Activated CD8-positive, alpha-beta T cell treated with anti-CD3 and anti-CD28 coated beads for 36 hours (primary cell): ENCODE data around the gene SCYGR6. TPM values are rescaled to one million over a fixed set of nuclear protein-coding genes. Genes with fewer than 3 reads are reported as not detected.

Experiments used
- ATAC-seq: fragments of 200-7000 bp; cut with Tn5 transposase; one replicate; pipeline ENCODE4 v1.10.0; 2021; ENCODE audit warnings: mild to moderate bottlenecking, moderate library complexity
- CTCF ChIA-PET: fragments of 350-600 bp; sonication (Branson Sonifier 250); formaldehyde crosslinking; loops from one replicate; lab custom pipeline; 2021; ENCODE audit warnings: antibody characterized with exemption; lab: Charles Lee
- POLR2A ChIA-PET: fragments of 350-600 bp; sonication (Branson Sonifier 250); formaldehyde crosslinking; loops from one replicate; lab custom pipeline; 2021; ENCODE audit warnings: antibody characterized with exemption; lab: Charles Lee
- DNase-seq: peaks from one replicate; pipeline ENCODE4 v3.0.0-alpha.2; 2020
- H3K27ac Mint-ChIP-seq: one replicate; pipeline ENCODE4 v1.8.0; 2021; ENCODE audit warnings: mild to moderate bottlenecking, mixed read lengths
- H3K27me3 Mint-ChIP-seq: one replicate; pipeline ENCODE4 v1.8.0; 2021; ENCODE audit warnings: mixed read lengths
- H3K36me3 Mint-ChIP-seq: one replicate; pipeline ENCODE4 v1.8.0; 2021; ENCODE audit warnings: low read depth, mixed read lengths
- H3K4me1 Mint-ChIP-seq: one replicate; pipeline ENCODE4 v1.8.0; 2021; ENCODE audit warnings: low read depth, mixed read lengths
- H3K4me3 Mint-ChIP-seq: one replicate; pipeline ENCODE4 v1.8.0; 2021; ENCODE audit warnings: mild to moderate bottlenecking, moderate library complexity, mixed read lengths
- H3K9me3 Mint-ChIP-seq: one replicate; pipeline ENCODE4 v1.8.0; 2021; ENCODE audit warnings: mixed read lengths
- intact Hi-C: fragments of 100-400 bp; cut with micrococcal nuclease; formaldehyde crosslinking; loops from one replicate; pipeline ENCODE4 v1.10.0; 2022
- total RNA-seq, 2 experiments: library from RNA; stranded (reverse); gene quantifications; one replicate each; pipeline ENCODE4 v1.2.3, GENCODE V29; 2021
- TF ChIP-seq, protein P1 (sequence below): fragments of 200-600 bp; IDR thresholded peaks from one replicate; pipeline ENCODE4 v1.8.0; 2022; ENCODE audit warnings: antibody characterized with exemption, mild to moderate bottlenecking

SCYGR6 gene
- total RNA-seq, 2 experiments from 2014 or later: not detected

GRCh38 chr2:227720680-227721079, 3.9 kb downstream of the SCYGR6 start:
- ChIA-PET POLR2A (no interaction called here), CTCF (interaction anchor here (1.1 to 1.7 kb wide), 2 partner anchors 45 to 169 kb away, joined by 3 to 5 read pairs; no protein-coding TSS in a partner anchor)
- peaks cover 11% of the 10 kb centered on the region for H3K27me3 Mint-ChIP-seq
- no peaks in the 10 kb centered on the region for H3K9me3 Mint-ChIP-seq
- H3K36me3 Mint-ChIP-seq: no peaks in the 10 kb centered on the region
- ATAC-seq (no peak), DNase-seq (no peak)
- intact Hi-C loops: no loop called here
- H3K4me1 Mint-ChIP-seq: no peaks in the 10 kb centered on the region
- no peak overlapping the region for H3K4me3 Mint-ChIP-seq
- no peak overlapping the region for H3K27ac Mint-ChIP-seq
- TF ChIP-seq, protein P1, sequence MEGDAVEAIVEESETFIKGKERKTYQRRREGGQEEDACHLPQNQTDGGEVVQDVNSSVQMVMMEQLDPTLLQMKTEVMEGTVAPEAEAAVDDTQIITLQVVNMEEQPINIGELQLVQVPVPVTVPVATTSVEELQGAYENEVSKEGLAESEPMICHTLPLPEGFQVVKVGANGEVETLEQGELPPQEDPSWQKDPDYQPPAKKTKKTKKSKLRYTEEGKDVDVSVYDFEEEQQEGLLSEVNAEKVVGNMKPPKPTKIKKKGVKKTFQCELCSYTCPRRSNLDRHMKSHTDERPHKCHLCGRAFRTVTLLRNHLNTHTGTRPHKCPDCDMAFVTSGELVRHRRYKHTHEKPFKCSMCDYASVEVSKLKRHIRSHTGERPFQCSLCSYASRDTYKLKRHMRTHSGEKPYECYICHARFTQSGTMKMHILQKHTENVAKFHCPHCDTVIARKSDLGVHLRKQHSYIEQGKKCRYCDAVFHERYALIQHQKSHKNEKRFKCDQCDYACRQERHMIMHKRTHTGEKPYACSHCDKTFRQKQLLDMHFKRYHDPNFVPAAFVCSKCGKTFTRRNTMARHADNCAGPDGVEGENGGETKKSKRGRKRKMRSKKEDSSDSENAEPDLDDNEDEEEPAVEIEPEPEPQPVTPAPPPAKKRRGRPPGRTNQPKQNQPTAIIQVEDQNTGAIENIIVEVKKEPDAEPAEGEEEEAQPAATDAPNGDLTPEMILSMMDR: no peak

DNA sequence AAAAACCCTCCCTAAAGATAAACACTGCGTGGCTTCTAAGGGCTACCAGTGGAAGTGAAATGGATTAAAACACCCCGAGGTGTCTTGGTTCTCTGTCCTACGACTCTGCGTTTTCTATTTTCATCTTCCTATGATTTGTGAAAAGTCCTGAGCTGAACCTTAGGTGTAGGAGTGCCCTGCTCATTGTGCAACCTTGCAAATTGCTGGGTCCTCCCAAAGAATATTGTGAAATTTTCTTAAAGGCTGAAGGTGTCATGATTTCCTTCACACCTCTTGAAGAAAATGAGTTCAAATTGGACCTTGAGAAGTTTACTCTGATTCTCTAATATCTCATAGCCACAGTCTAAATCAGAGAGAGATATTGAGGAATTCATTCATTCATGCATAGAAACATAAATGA, 4.9 kb downstream of the SCYGR6 start:
- ATAC-seq (no peak), DNase-seq (no peak)
- H3K27ac Mint-ChIP-seq: no peak overlapping the region
- no peaks in the 10 kb centered on the region for H3K36me3 Mint-ChIP-seq
- peaks cover 14% of the 10 kb centered on the region for H3K27me3 Mint-ChIP-seq
- ChIA-PET POLR2A (no interaction called here), CTCF (interaction anchor here (1.7 kb wide), 1 partner anchor 46 kb away, joined by 5 read pairs; no protein-coding TSS in a partner anchor)
- no peak overlapping the region for H3K4me3 Mint-ChIP-seq
- TF ChIP-seq, protein P1: no peak
- intact Hi-C loops: no loop called here
- H3K4me1 Mint-ChIP-seq: no peaks in the 10 kb centered on the region
- no peaks in the 10 kb centered on the region for H3K9me3 Mint-ChIP-seq

GRCh38 chr2:227717687-227718567, 6.6 kb downstream of the SCYGR6 start, which contains the start of gene SLC19A3:
TSS of gene SLC19A3 (minus strand) at chr2:227718028. CDS start at chr2:227702318, 15,710 bp downstream.
- no peaks in the 10 kb centered on the region for H3K36me3 Mint-ChIP-seq
- DNase-seq: peak; percentile 19
- ChIA-PET CTCF (no interaction called here), POLR2A (no interaction called here)
- TF ChIP-seq, protein P1: no peak
- no peak for ATAC-seq
- no peak within 1 kb of the TSS for H3K4me3 Mint-ChIP-seq
- no peaks in the 10 kb centered on the region for H3K4me1 Mint-ChIP-seq
- intact Hi-C loops: no loop called here
- H3K9me3 Mint-ChIP-seq: no peaks in the 10 kb centered on the region
- H3K27ac Mint-ChIP-seq: no peak within 1 kb of the TSS
- H3K27me3 Mint-ChIP-seq: peaks cover 14% of the 10 kb centered on the region

DNA sequence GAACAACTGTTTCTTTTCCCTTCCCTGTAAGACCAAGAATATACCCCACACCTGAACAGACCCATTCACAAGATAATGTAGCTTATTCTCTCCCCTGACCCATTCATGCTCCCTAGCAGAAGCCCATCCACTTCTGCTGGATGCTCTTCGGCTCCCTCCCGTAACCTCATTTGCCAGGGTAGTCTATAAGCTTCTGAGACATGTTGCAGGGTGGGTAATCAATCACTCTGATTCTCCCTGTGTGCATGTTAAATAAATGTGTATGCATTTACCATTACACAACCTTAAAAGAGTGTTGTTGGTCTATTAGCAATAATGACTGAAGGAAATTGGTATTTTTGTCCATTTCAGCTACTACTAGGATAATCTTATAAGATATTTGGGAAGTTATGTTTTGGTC, 8.1 kb downstream of the SCYGR6 start:
- DNase-seq: no peak
- intact Hi-C loops: no loop called here
- no peaks in the 10 kb centered on the region for H3K36me3 Mint-ChIP-seq
- H3K4me1 Mint-ChIP-seq: no peaks in the 10 kb centered on the region
- no peaks in the 10 kb centered on the region for H3K9me3 Mint-ChIP-seq
- TF ChIP-seq, protein P1: no peak
- no peak overlapping the region for H3K4me3 Mint-ChIP-seq
- ChIA-PET CTCF (interaction anchor here (1.1 kb wide), 1 partner anchor 49 kb away, joined by 4 read pairs; no protein-coding TSS in a partner anchor), POLR2A (no interaction called here)
- no peak for ATAC-seq
- H3K27ac Mint-ChIP-seq: no peak overlapping the region
- H3K27me3 Mint-ChIP-seq: peaks cover 11% of the 10 kb centered on the region

- ChIA-PET CTCF (interaction anchor here (0.9 kb wide), 1 partner anchor 55 kb away, joined by 3 read pairs; no protein-coding TSS in a partner anchor), POLR2A (no interaction called here)
- H3K27ac Mint-ChIP-seq: no peak overlapping the region
- H3K4me3 Mint-ChIP-seq: no peak overlapping the region
- DNase-seq (no peak), ATAC-seq (no peak)
- H3K27me3 Mint-ChIP-seq: peaks cover 7% of the 10 kb centered on the region
- H3K4me1 Mint-ChIP-seq: no peaks in the 10 kb centered on the region
- no peaks in the 10 kb centered on the region for H3K9me3 Mint-ChIP-seq
- TF ChIP-seq, protein P1: no peak
- H3K36me3 Mint-ChIP-seq: no peaks in the 10 kb centered on the region
- intact Hi-C loops: no loop called here
Measured at GRCh38 chr2:227713291-227713690, 11.3 kb downstream of the SCYGR6 start.
